Right cardiac atrium (tissue), 5 donors: ENCODE data around the gene ABCB8. TPM values are rescaled to one million over a fixed set of nuclear protein-coding genes. Genes with fewer than 3 reads are reported as not detected.

Experiments used
- ATAC-seq, 2 donors: fragments of 200-7000 bp; cut with Tn5 transposase; one replicate each; pipeline versions ENCODE4 v1.8.0 to v1.9.1; 2020; ENCODE audit warnings: moderate library complexity in 2 of 2, mild to moderate bottlenecking in 1 of 2
- DNase-seq, 3 donors: peaks; one replicate each; pipeline ENCODE4 v3.0.0-alpha.2; 2020
- H3K27ac ChIP-seq: one replicate; pipeline ENCODE4 v1.5.1; 2013; ENCODE audit warnings: mild to moderate bottlenecking, low read length, control low read depth, moderate library complexity
- H3K27me3 ChIP-seq: one replicate; pipeline ENCODE4 v1.6.1; 2013; ENCODE audit not compliant: control insufficient read depth, insufficient read depth
- H3K4me1 ChIP-seq: one replicate; pipeline ENCODE4 v1.6.1; 2013; ENCODE audit warnings: low read length; ENCODE audit not compliant: control insufficient read depth, insufficient read depth
- H3K4me3 ChIP-seq: one replicate; pipeline ENCODE4 v1.5.1; 2013; ENCODE audit warnings: low read length, control low read depth
- H3K9me3 ChIP-seq: one replicate; pipeline ENCODE4 v1.6.1; 2013; ENCODE audit warnings: low read length; ENCODE audit not compliant: control insufficient read depth
- WGBS: extraction: QIAGEN DNeasy Blood & Tissue Kit; methylation state at CpG from one replicate; pipeline ENCODE4 v1.1.7; 2013; 5-methylcytosine and 5-hydroxymethylcytosine counted together
- intact Hi-C, 4 donors: fragments of 100-400 bp; cut with DNase I; formaldehyde crosslinking; loops; one replicate each; pipeline versions ENCODE4 v1.11.0 to v1.14.0; 2022 to 2023
- polyA plus RNA-seq: library from polyadenylated mRNA; stranded (reverse); fragments of 200-250 nt; gene quantifications from one replicate; pipeline ENCODE4 v1.2.3, GENCODE V29; 2013
- total RNA-seq, 4 donors: library from RNA; stranded (reverse); fragmentation: NEBNext Ultra II Directional; extraction: Animal tissue kit (Norgen Biotek cat#: 25700); gene quantifications; one replicate each; pipeline ENCODE4 v1.2.1, GENCODE V29; 2021
- donor health status: healthy with polysubstance abuse.
- donor health status: DM: no; HTN: yes; CAD: no.
- donor health status: DM: no; HTN: no; CAD: no.
- donor health status: DM: no; HTN: yes; CAD: no; lungs with severe emphysema.
- donor health status: DM: yes; HTN: yes; CAD: no.

ABCB8 gene
- total and polyA plus RNA-seq, 5 donors: 19.6 to 24.5 (median 22.6) TPM

DNA sequence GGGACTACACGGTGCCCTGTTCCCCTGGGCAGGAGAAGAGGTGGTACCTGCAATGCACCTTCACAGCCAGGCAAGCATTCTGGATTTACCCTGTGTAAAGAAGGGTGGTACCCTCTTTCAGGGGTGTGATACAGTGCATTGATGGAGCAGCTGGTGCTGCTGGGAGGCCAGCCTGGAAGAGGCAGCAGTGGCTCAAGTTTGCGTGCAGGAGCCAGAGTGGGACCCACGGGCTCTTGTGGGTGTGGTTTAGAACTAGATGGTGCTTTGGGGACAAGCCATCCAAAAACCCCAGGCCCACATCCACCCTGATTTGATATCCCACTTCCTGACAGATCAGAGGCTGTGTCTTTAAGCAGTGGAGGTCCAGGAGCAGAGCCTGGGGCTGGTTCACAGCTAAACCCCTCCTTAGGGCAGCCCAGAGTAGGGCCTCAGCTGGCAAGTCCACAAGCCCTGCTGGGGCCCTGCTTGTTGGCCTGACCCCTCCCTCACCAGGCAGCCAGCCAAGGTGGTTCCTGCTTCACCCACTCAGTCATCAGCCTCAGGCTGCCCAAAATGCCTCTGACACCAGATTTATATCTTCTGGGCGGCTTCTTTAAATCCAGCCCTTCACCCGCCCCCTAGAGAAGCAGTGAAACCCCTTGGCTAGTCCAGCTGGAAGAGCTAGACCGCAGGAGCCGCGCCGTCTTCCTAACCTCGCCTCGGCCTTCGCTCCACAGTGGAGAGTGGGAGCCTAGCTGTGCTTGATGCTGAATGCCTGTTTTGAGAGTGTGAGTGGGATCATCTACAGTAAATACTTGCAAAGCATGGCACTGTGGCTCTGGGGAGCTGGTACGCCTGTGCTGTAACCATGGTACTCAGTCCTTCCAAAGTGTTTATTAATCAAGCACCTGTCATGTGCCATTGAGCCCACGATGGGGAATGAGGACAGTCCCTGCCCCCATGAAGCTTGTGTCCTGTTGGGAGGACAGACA is 18.6 kb downstream of the ABCB8 start:
- WGBS: 46% methylated on average over 14 of the region's 14 CpGs
- DNase-seq (peak in 2 of 3 donors; percentile 59 to 78), ATAC-seq (no peak)
- intact Hi-C loops: no loop called here
- H3K4me3 ChIP-seq: no peak overlapping the region
- H3K27ac ChIP-seq: no peak overlapping the region
- no peaks in the 10 kb centered on the region for H3K4me1 ChIP-seq
- no peaks in the 10 kb centered on the region for H3K27me3 ChIP-seq
- no peaks in the 10 kb centered on the region for H3K9me3 ChIP-seq

DNA sequence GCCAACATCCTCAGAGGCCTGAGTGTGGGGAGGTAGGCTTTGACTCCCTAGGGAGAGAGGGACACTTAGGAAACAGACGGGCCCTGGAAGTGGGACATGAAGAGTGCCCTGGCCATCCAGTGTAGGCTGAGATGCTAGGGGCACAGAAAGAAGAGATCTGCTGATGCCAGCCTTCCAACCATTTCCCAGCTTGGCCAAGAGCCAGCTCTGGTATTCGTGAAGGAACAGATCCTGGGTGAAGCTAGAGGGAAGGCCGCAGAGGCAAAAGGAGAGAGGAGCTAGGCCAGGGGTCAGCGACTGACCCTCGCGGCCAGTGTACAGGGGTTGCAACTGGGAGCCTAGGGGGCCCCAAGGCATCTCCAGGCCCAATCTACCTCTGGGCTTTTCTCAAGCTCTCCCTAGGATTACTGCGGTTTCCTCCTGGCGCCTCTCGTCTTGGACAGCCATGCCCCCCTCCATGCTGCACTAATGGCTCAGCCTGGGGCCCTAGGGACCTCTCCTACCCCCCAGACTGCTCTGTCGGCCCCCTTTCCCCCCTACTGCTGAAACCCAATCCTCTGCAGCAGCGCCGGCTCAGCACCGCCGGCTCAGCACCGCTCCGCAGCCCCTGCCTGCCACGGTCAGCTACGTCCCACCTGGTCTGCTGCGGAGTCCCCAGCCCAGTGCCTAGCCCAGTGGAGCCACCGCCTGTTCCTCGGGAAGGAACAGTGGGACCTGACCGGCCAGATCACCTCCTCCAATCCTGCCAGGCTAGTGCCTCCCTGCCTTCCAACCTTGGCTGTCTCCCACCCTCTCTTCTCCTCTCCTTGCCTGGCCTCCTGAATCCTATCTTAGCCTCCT is 19.9 kb downstream of the ABCB8 start, which contains the start of gene ASIC3:
Gene ASIC3, plus strand, starts transcription at position 556 of the 840 bp plus-strand sequence. CDS start 355 bp downstream, outside the sequence.
- WGBS: 78% methylated on average over 22 of the region's 22 CpGs

DNA sequence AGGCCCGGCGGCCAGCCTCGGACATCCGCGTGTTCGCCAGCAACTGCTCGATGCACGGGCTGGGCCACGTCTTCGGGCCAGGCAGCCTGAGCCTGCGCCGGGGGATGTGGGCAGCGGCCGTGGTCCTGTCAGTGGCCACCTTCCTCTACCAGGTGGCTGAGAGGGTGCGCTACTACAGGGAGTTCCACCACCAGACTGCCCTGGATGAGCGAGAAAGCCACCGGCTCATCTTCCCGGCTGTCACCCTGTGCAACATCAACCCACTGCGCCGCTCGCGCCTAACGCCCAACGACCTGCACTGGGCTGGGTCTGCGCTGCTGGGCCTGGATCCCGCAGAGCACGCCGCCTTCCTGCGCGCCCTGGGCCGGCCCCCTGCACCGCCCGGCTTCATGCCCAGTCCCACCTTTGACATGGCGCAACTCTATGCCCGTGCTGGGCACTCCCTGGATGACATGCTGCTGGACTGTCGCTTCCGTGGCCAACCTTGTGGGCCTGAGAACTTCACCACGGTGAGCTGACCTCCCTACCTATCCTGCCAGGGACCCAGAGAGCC is 20.7 kb downstream of the ABCB8 start:
- intact Hi-C loops: no loop called here
- DNase-seq: no peak
- 90% methylated on average over 38 of the region's 38 CpGs for WGBS

More for the DNA sequence above, 19.9 kb downstream of the ABCB8 start, which contains the start of gene ASIC3:
- H3K27me3 ChIP-seq: no peaks in the 10 kb centered on the region
- no peak for DNase-seq
- H3K4me1 ChIP-seq: no peaks in the 10 kb centered on the region
- H3K4me3 ChIP-seq: no peak within 1 kb of the TSS
- no peaks in the 10 kb centered on the region for H3K9me3 ChIP-seq
- no peak for ATAC-seq
- intact Hi-C loops: no loop called here
- no peak within 1 kb of the TSS for H3K27ac ChIP-seq

GRCh38 chr7:151051108-151051507 is 22.9 kb downstream of the ABCB8 start:
- Histone ChIP-seq H3K4me1 (no peaks in the 10 kb centered on the region), H3K4me3 (no peak overlapping the region), H3K27ac (no peak overlapping the region), H3K27me3 (no peaks in the 10 kb centered on the region), H3K9me3 (no peaks in the 10 kb centered on the region)
- intact Hi-C loops: no loop called here
- ATAC-seq (peak; percentile 56), DNase-seq (peak; percentile 63 to 88 (median 84))
- 1% methylated on average over 50 of the region's 50 CpGs for WGBS

More for the DNA sequence above, 20.7 kb downstream of the ABCB8 start:
- no peaks in the 10 kb centered on the region for H3K9me3 ChIP-seq
- H3K4me3 ChIP-seq: no peak overlapping the region
- ATAC-seq: no peak
- no peaks in the 10 kb centered on the region for H3K4me1 ChIP-seq
- no peak overlapping the region for H3K27ac ChIP-seq
- no peaks in the 10 kb centered on the region for H3K27me3 ChIP-seq

DNA sequence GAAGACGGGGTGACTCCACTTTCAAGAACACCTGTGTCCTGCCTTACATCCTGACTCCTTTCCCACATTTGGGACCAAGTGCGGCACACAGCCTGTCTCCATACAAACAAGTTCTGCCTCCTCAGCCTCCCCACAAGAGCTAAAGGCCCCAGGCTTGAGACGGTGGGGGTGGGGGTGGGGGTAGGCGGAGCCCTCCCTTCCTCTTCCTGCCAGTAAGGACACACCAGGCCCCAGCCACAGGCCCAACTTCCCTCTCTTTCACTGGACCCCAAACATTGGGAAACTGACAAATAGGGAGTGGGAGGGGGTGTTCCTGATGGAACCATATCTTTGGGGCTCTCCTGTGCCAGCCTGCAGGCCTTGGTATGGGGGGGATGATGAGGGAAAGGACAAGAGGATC is 24.8 kb downstream of the ABCB8 start:
- Histone ChIP-seq H3K9me3 (no peaks in the 10 kb centered on the region), H3K4me3 (no peak overlapping the region), H3K4me1 (peaks cover 4% of the 10 kb centered on the region), H3K27me3 (no peaks in the 10 kb centered on the region), H3K27ac (no peak overlapping the region)
- intact Hi-C loops: no loop called here
- 67% methylated on average over 4 of the region's 4 CpGs for WGBS
- ATAC-seq (no peak), DNase-seq (no peak)

DNA sequence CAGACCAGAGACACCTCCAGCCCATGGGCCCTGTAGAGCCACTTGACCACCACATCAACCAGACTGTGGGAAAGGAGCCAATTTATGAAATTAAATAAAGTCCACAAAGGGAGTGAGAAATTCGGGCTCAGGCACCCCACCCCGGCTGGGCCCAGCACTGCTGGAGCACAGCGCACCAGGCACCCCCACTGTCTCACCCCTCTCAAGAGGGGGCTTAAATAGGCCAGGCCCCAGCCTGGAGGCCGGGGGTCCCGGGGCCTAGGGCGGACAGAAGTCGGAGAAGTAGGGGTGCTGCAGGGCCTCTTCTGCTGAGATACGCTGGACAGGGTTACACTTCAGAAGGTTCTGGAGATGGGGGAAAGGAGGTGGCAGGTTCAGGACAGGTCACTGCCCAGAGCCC is 25.5 kb downstream of the ABCB8 start:
- intact Hi-C loops: no loop called here
- H3K4me1 ChIP-seq: peaks cover 4% of the 10 kb centered on the region
- no peaks in the 10 kb centered on the region for H3K9me3 ChIP-seq
- no peaks in the 10 kb centered on the region for H3K27me3 ChIP-seq
- H3K4me3 ChIP-seq: no peak overlapping the region
- 86% methylated on average over 8 of the region's 8 CpGs for WGBS
- ATAC-seq (no peak), DNase-seq (no peak)
- H3K27ac ChIP-seq: no peak overlapping the region

- intact Hi-C loops: no loop called here
- Histone ChIP-seq H3K4me3 (no peak overlapping the region), H3K9me3 (no peaks in the 10 kb centered on the region), H3K27ac (no peak overlapping the region), H3K27me3 (no peaks in the 10 kb centered on the region), H3K4me1 (peaks cover 4% of the 10 kb centered on the region)
- WGBS: 90% methylated on average over 6 of the region's 6 CpGs
- ATAC-seq: no peak
- no peak for DNase-seq
Observed at GRCh38 chr7:151056283-151056665, 28.0 kb downstream of the ABCB8 start.

DNA sequence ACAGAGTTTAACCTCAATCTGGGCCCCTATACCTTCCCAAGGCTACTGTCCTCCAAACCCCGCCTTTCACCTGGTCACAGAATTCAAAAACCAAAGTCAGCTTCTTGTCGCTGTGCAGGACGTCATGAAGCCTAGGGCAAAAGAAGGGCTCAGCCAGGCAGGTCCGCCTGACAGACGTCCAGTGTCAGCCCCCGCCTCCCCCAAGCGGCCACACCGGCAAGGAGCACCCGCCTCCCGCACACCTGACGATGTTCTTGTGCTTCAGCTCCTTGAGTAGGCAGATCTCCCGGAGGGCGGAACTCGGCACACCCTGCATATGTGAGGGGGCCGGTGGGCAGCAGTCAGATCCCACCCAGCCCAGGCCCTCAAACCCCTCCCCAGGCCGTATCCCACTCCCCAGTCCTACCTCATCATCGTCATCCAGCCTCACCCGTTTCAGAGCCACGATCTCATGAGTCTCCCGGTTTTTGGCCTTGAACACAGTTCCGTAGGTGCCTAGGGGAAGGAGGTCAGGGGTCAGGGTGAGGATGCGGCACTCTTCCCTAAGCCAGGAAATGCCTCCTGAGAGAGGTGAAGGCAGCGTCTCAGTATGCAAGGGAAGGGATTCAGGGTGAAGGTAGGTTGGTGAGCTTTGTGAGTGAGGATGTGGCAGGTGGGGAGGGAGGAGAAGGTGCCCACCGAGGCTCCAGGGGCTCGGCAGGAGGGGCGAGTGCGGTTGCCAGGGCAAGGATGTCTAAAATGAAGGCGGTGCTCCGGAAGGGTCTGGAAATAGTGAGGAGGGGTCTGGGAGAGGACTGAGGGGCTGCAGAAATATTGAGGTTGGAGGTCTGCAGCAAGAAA is 28.6 kb downstream of the ABCB8 start:
- ATAC-seq: no peak
- Histone ChIP-seq H3K27ac (no peak overlapping the region), H3K4me3 (peak overlapping the region; percentile 67), H3K4me1 (peaks cover 4% of the 10 kb centered on the region), H3K9me3 (no peaks in the 10 kb centered on the region), H3K27me3 (no peaks in the 10 kb centered on the region)
- no peak for DNase-seq
- WGBS: 36% methylated on average over 29 of the region's 29 CpGs
- intact Hi-C loops: no loop called here

DNA sequence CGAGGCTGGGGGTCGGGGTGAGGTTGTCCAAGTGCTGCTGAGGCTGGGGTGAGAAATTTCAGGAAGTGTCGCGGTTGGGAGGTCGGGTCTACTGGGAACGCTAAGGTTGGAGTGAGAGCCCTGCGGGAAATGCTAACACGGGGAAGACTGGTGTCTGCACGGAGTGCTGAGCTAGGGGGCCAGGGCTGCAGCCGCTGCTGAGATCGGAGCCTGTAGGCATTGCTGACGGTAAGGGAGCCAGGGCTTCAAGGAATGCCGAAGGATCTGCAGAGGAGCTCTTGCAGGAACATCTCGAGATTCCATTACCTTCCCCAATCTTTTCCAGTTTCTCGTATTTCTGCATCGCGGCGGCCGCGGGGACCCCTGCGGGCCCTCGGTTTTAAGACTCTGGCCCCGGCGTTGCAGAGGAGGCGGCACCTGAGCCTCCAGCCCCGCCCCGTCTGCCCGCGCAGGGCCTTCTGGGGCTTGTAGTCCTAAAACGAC is 29.3 kb downstream of the ABCB8 start, which contains the start of gene CDK5:
Gene CDK5, minus strand, starts transcription at position 392 of the 483 bp plus-strand sequence. Its CDS starts 49 bp downstream, at position 343.
- no peaks in the 10 kb centered on the region for H3K9me3 ChIP-seq
- H3K4me3 ChIP-seq: peak within 1 kb of the TSS; percentile 91
- peaks cover 4% of the 10 kb centered on the region for H3K4me1 ChIP-seq
- peak within 1 kb of the TSS; percentile 98 for H3K27ac ChIP-seq
- intact Hi-C loops: no loop called here
- peak; percentile 0 for ATAC-seq
- H3K27me3 ChIP-seq: no peaks in the 10 kb centered on the region
- no peak for DNase-seq
- under 1% methylated on average over 30 of the region's 30 CpGs for WGBS
